Gastrocnemius medialis (tissue), 4 donors: ENCODE measurements around the gene MAS1. TPM values are rescaled to one million over a fixed set of nuclear protein-coding genes. Genes with fewer than 3 reads are reported as not detected.

Experiments used
- ATAC-seq, 2 donors: fragments of 150-250 bp; one replicate each; pipeline ENCODE4 v1.9.1; 2016
- DNase-seq, 2 donors: peaks; one replicate each; pipeline ENCODE4 v3.0.0-alpha.2; 2019
- H3K27ac ChIP-seq, 4 donors: fragments of 200-600 bp; sonication (generic); 1 replicate in 1 of 4; 2 replicates in 3 of 4; pipeline ENCODE4 v1.5.1; 2016 to 2018; ENCODE audit warnings: mild to moderate bottlenecking in 2 of 4, moderate library complexity in 1 of 4
- H3K27me3 ChIP-seq, 3 donors: fragments of 200-600 bp; sonication (generic) in 2 of 3; 1 replicate in 1 of 3; 2 replicates in 2 of 3; pipeline versions ENCODE4 v1.5.1 to v1.6.0; 2016 to 2019; ENCODE audit warnings: mild to moderate bottlenecking in 1 of 3, moderate library complexity in 1 of 3
- H3K36me3 ChIP-seq, 2 donors: fragments of 200-600 bp; sonication (generic) in 1 of 2; one replicate each; pipeline ENCODE4 v1.5.1; 2017 to 2018
- H3K4me1 ChIP-seq, 2 donors: fragments of 200-600 bp; sonication (generic) in 1 of 2; one replicate each; pipeline ENCODE4 v1.5.1; 2016 to 2017; ENCODE audit warnings: mild to moderate bottlenecking in 2 of 2
- H3K4me3 ChIP-seq, 4 donors: fragments of 200-600 bp; sonication (generic) in 3 of 4; 1 replicate in 1 of 4; 2 replicates in 3 of 4; pipeline ENCODE4 v1.5.1; 2016 to 2019; ENCODE audit warnings: mild to moderate bottlenecking in 2 of 4
- H3K9me3 ChIP-seq, 3 donors: fragments of 200-600 bp; sonication (generic) in 2 of 3; 1 replicate in 1 of 3; 2 replicates in 2 of 3; pipeline ENCODE4 v1.5.1; 2016 to 2019
- CTCF ChIP-seq, 5 experiments: fragments of 450-650 bp in 3 of 5; fragments of 200-600 bp in 2 of 5; sonication (generic) in 2 of 5; IDR thresholded peaks in 4 of 5; conservative IDR thresholded peaks in 1 of 5; 1 replicate in 4 of 5; 2 replicates in 1 of 5; pipeline ENCODE4 v1.5.1; 2016 to 2019; ENCODE audit warnings: antibody characterized with exemption in 5 of 5, mild to moderate bottlenecking in 3 of 5, moderate library complexity in 3 of 5
- POLR2A ChIP-seq, 2 donors: fragments of 450-650 bp; IDR thresholded peaks; one replicate each; pipeline ENCODE4 v1.6.1; 2017; ENCODE audit warnings: antibody characterized with exemption in 2 of 2, mild to moderate bottlenecking in 2 of 2, moderate library complexity in 2 of 2
- in situ Hi-C, 4 donors: fragments of 200-750 bp; cut with MboI; loops; one replicate each; pipeline versions ENCODE4 v1.15.0 to v1.8.0; 2017; ENCODE audit warnings: low sequenced_read_pairs in 4 of 4
- intact Hi-C: fragments of 100-400 bp; cut with DNase I; formaldehyde crosslinking; loops from one replicate; pipeline ENCODE4 v1.15.1; 2023; ENCODE audit warnings: low total_unique reads
- total RNA-seq, 4 donors: library from RNA; depleted of rRNA; stranded (reverse); fragments of >200 nt; gene quantifications; one replicate each; pipeline versions ENCODE4 v1.1.0 to v1.2.3, GENCODE V29; 2016

Gene MAS1
- total RNA-seq, 4 donors from 2014 or later = not detected

- intact Hi-C loops = loop anchor here (10.0 kb wide), 1 partner anchor 175 kb away; no protein-coding TSS in a partner anchor
- no peaks in the 10 kb centered on the region for H3K27me3 ChIP-seq
- H3K9me3 ChIP-seq = no peaks in the 10 kb centered on the region
- no peak overlapping the region for H3K27ac ChIP-seq
- ATAC-seq (no peak), DNase-seq (no peak)
- in situ Hi-C loops = loop anchor here in 1 of 4 donors (10.0 kb wide), 1 partner anchor 575 kb away; no protein-coding TSS in a partner anchor
- no peaks in the 10 kb centered on the region for H3K36me3 ChIP-seq
- H3K4me3 ChIP-seq = no peak overlapping the region
- TF ChIP-seq POLR2A (IDR thresholded peaks at IDR 0.05) (no peak), CTCF (IDR thresholded peaks at IDR 0.05 in 4 of 5, conservative IDR thresholded peaks at IDR 0.05 in 1 of 5) (no peak)
- peaks cover 7 to 9% of the 10 kb centered on the region in 2 donors for H3K4me1 ChIP-seq
These were observed 10.9 kb upstream of the MAS1 start for GRCh38 chr6:159879856-159880255.

GRCh38 chr6:159880412-159880975, 10.3 kb upstream of the MAS1 start:
- TF ChIP-seq CTCF (IDR thresholded peaks at IDR 0.05 in 4 of 5, conservative IDR thresholded peaks at IDR 0.05 in 1 of 5) (no peak), POLR2A (IDR thresholded peaks at IDR 0.05) (no peak)
- in situ Hi-C loops (no loop called here), intact Hi-C loops (loop anchor here (10.0 kb wide), 1 partner anchor 174 kb away; no protein-coding TSS in a partner anchor)
- no peak for ATAC-seq
- peak overlapping the region in 1 of 4 donors; percentile 62 for H3K27ac ChIP-seq
- H3K36me3 ChIP-seq = no peaks in the 10 kb centered on the region
- peaks cover 7 to 9% of the 10 kb centered on the region in 2 donors for H3K4me1 ChIP-seq
- no peaks in the 10 kb centered on the region for H3K9me3 ChIP-seq
- no peak for DNase-seq
- H3K27me3 ChIP-seq = no peaks in the 10 kb centered on the region
- H3K4me3 ChIP-seq = no peak overlapping the region

- ATAC-seq (no peak), DNase-seq (no peak)
- no peak overlapping the region for H3K27ac ChIP-seq
- intact Hi-C loops = loop anchor here (10.0 kb wide), 1 partner anchor 170 kb away; no protein-coding TSS in a partner anchor
- no peaks in the 10 kb centered on the region for H3K36me3 ChIP-seq
- H3K9me3 ChIP-seq = no peaks in the 10 kb centered on the region
- no peak for TF ChIP-seq POLR2A (IDR thresholded peaks at IDR 0.05)
- no peak for TF ChIP-seq CTCF (IDR thresholded peaks at IDR 0.05 in 4 of 5, conservative IDR thresholded peaks at IDR 0.05 in 1 of 5)
- H3K27me3 ChIP-seq = peaks cover 0 to 4% (median 0%) of the 10 kb centered on the region in 3 donors
- in situ Hi-C loops = no loop called here
- H3K4me1 ChIP-seq = peaks cover 7 to 9% of the 10 kb centered on the region in 2 donors
- no peak overlapping the region for H3K4me3 ChIP-seq
These were observed 6.1 kb upstream of the MAS1 start for GRCh38 chr6:159884720-159885119.

GRCh38 chr6:159886270-159886669, 4.5 kb upstream of the MAS1 start:
- no peak for ATAC-seq
- peaks cover 7 to 9% of the 10 kb centered on the region in 2 donors for H3K4me1 ChIP-seq
- in situ Hi-C loops = no loop called here
- no peak for TF ChIP-seq POLR2A (IDR thresholded peaks at IDR 0.05)
- no peak for TF ChIP-seq CTCF (IDR thresholded peaks at IDR 0.05 in 4 of 5, conservative IDR thresholded peaks at IDR 0.05 in 1 of 5)
- H3K27me3 ChIP-seq = peaks cover 0 to 9% (median 5%) of the 10 kb centered on the region in 3 donors
- no peak overlapping the region for H3K4me3 ChIP-seq
- H3K36me3 ChIP-seq = no peaks in the 10 kb centered on the region
- intact Hi-C loops = loop anchor here (10.0 kb wide), 1 partner anchor 169 kb away; no protein-coding TSS in a partner anchor
- no peak for DNase-seq
- no peak overlapping the region for H3K27ac ChIP-seq
- no peaks in the 10 kb centered on the region for H3K9me3 ChIP-seq
